PC-9 (cell line): ENCODE results near the gene E2F2. TPM values are rescaled to one million over a fixed set of nuclear protein-coding genes. Genes with fewer than 3 reads are reported as not detected.

ENCODE experiments used
- BruUV-seq: library from RNA; stranded (reverse); fragments of 400-500 nt; replicated peaks from 2 replicates; lab custom pipeline; 2021; lab: Mats Ljungman, UMichigan
- CTCF ChIA-PET: fragments of 300-600 bp; sonication (Branson Sonifier 250); formaldehyde crosslinking; loops from one replicate; lab custom pipeline; 2022; ENCODE audit warnings: antibody characterized with exemption; lab: Charles Lee
- POLR2A ChIA-PET: fragments of 300-600 bp; sonication (Branson Sonifier 250); formaldehyde crosslinking; loops from one replicate; lab custom pipeline; 2022; ENCODE audit warnings: antibody characterized with exemption; ENCODE audit not compliant: unreplicated experiment; lab: Charles Lee
- DNase-seq, 2 experiments: peaks; one replicate each; pipeline versions ENCODE4 v3.0.0 to v3.0.0-alpha.2; 2015 to 2022; ENCODE audit warnings: mixed read lengths in 1 of 2
- H2AFZ ChIP-seq: fragments of 200-600 bp; sonication (generic); 2 replicates; pipeline ENCODE4 v1.8.1; 2017; ENCODE audit warnings: antibody characterized with exemption
- H3F3A ChIP-seq: fragments of 200-600 bp; sonication (generic); 2 replicates; pipeline ENCODE4 v1.8.1; 2017; ENCODE audit warnings: antibody characterized with exemption, mild to moderate bottlenecking, low read depth; ENCODE audit not compliant: insufficient read depth
- H3K27ac ChIP-seq: fragments of 200-600 bp; sonication (generic); 2 replicates; pipeline ENCODE4 v1.6.1; 2016; ENCODE audit warnings: mixed run types
- H3K27me3 ChIP-seq: fragments of 200-600 bp; sonication (generic); 2 replicates; pipeline ENCODE4 v1.6.1; 2016; ENCODE audit warnings: low read depth, mixed run types; ENCODE audit not compliant: insufficient read depth
- H3K36me3 ChIP-seq: fragments of 200-600 bp; sonication (generic); 2 replicates; pipeline ENCODE4 v1.6.1; 2016; ENCODE audit warnings: low read depth, mixed run types
- H3K4me1 ChIP-seq: fragments of 200-600 bp; sonication (generic); replicated peaks from 2 replicates; pipeline ENCODE4 v1.6.1; 2016; ENCODE audit warnings: mixed run types; ENCODE audit not compliant: insufficient read depth
- H3K4me2 ChIP-seq: fragments of 200-600 bp; sonication (generic); 2 replicates; pipeline ENCODE4 v1.6.1; 2017; ENCODE audit warnings: mixed run types
- H3K4me3 ChIP-seq: fragments of 200-600 bp; sonication (generic); 2 replicates; pipeline ENCODE4 v1.6.1; 2016; ENCODE audit warnings: mixed run types
- H3K79me2 ChIP-seq: fragments of 200-600 bp; sonication (generic); 2 replicates; pipeline ENCODE4 v1.6.1; 2017; ENCODE audit warnings: low read depth, mixed run types
- H3K9me2 ChIP-seq: fragments of 200-600 bp; sonication (generic); 2 replicates; pipeline ENCODE4 v1.8.1; 2017; ENCODE audit warnings: mild to moderate bottlenecking; ENCODE audit not compliant: insufficient read depth
- H3K9me3 ChIP-seq: fragments of 200-600 bp; sonication (generic); 2 replicates; pipeline ENCODE4 v1.8.1; 2016; ENCODE audit warnings: low read depth; ENCODE audit not compliant: insufficient read depth
- H4K20me1 ChIP-seq: fragments of 200-600 bp; sonication (generic); 2 replicates; pipeline ENCODE4 v1.8.1; 2017; ENCODE audit not compliant: insufficient read depth
- EZH2 ChIP-seq: fragments of 200-600 bp; sonication (generic); IDR thresholded peaks from 2 replicates; pipeline ENCODE4 v1.8.0; 2017; ENCODE audit warnings: antibody characterized with exemption, low read depth
- intact Hi-C: fragments of 100-400 bp; cut with micrococcal nuclease; formaldehyde crosslinking; loops from one replicate; pipeline ENCODE4 v1.10.0; 2022; ENCODE audit not compliant: unreplicated experiment
- total RNA-seq: library from RNA; stranded (reverse); gene quantifications from 2 replicates; pipeline ENCODE4 v1.2.3, GENCODE V29; 2021
- TF ChIP-seq, protein P1 (sequence below): fragments of 200-600 bp; sonication (generic); conservative IDR thresholded peaks from 2 replicates; pipeline ENCODE4 v1.6.1; 2017; ENCODE audit warnings: mixed run types, antibody characterized with exemption, mild to moderate bottlenecking, moderate library complexity

E2F2 gene
- total RNA-seq, 1 experiment from 2014 or later = 7.6 TPM

DNA sequence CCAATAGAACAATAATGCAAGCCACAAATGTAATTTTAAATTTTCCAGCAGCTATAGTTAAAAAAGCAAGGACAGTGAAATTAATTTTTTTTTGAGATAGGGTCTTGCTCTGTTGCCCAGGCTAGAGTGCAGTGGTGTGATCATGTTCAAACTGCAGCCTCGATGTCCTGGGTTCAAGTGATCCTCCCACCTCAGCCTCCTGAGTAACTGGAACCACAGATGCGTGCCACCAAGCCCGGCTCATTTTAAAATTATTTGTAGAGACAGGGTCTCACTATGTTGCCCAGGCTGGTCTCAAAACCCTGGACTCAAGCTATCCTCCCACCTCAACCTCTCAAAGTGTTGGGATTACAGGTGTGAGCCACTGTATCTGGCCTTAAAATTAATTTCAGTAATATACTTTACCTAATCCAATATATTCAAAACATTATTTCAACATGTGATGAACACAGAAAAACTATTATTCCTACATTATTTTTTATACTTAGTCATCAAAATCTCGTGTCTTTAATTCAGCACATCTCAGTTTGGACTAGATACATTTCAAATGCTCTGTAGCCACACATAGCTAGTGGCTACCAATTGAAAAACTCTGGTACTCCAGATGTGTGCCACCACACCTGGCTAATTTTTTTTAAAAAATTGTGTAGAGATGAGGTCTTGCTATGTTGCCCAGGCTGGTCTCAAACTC, 39.1 kb upstream of the E2F2 start:
- no peak for TF ChIP-seq EZH2
- TF ChIP-seq, protein P1, sequence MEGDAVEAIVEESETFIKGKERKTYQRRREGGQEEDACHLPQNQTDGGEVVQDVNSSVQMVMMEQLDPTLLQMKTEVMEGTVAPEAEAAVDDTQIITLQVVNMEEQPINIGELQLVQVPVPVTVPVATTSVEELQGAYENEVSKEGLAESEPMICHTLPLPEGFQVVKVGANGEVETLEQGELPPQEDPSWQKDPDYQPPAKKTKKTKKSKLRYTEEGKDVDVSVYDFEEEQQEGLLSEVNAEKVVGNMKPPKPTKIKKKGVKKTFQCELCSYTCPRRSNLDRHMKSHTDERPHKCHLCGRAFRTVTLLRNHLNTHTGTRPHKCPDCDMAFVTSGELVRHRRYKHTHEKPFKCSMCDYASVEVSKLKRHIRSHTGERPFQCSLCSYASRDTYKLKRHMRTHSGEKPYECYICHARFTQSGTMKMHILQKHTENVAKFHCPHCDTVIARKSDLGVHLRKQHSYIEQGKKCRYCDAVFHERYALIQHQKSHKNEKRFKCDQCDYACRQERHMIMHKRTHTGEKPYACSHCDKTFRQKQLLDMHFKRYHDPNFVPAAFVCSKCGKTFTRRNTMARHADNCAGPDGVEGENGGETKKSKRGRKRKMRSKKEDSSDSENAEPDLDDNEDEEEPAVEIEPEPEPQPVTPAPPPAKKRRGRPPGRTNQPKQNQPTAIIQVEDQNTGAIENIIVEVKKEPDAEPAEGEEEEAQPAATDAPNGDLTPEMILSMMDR = no peak
- no peak for DNase-seq
- no peaks in the 10 kb centered on the region for H3K9me2 ChIP-seq
- H4K20me1 ChIP-seq = no peaks in the 10 kb centered on the region
- H3K79me2 ChIP-seq = no peaks in the 10 kb centered on the region
- no peak overlapping the region for H3K4me3 ChIP-seq
- H3K9me3 ChIP-seq = no peaks in the 10 kb centered on the region
- H3K27me3 ChIP-seq = no peaks in the 10 kb centered on the region
- H2AFZ ChIP-seq = no peak overlapping the region
- ChIA-PET POLR2A (no interaction called here), CTCF (no interaction called here)
- H3K4me2 ChIP-seq = no peak overlapping the region
- no peak overlapping the region for H3K27ac ChIP-seq
- no peaks in the 10 kb centered on the region for H3K36me3 ChIP-seq
- no TSS peak for BruUV-seq
- H3K4me1 ChIP-seq = peaks cover 19% of the 10 kb centered on the region
- H3F3A ChIP-seq = peaks cover 9% of the 10 kb centered on the region
- intact Hi-C loops = no loop called here

DNA sequence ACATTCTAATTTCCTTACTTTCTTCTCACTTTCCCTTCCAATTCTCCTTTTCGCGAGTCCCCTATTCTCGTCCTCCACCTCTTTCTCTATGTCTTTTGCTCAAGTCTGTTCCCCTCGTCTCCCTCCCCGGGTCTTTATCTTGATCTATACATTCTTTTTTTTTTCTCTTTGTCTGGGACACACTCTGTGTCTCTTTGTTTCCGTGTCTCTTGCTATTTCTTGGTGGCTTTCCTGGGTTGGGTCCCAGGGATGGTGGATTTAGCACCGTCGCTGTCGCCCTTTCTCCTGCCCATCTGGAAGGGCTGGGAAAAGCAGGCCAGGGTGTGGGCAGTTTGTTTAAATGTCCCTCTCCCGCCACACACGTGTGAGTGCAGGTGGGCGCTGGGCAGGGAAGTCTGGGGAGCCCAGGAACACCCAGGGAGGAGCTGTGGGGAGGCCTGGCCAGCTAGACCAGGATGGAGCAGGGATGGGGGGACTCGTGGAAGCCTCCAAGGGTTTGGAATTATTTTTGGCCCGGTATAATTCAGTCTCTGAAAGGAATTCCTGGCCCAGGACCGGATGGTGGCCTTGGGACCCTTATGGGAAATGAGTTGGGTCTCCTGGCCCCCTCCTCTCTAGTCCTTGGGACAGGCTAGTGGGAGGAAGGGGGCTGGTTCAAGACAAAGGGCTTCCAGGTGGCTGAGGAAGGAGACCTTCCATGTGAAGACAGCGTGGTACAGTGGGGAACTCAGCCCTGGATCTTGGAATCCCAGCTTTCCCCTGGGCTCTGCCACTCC, 37.8 kb upstream of the E2F2 start:
- no peak overlapping the region for H3K4me2 ChIP-seq
- no peaks in the 10 kb centered on the region for H4K20me1 ChIP-seq
- no peaks in the 10 kb centered on the region for H3K36me3 ChIP-seq
- no peak overlapping the region for H3K27ac ChIP-seq
- no peak overlapping the region for H2AFZ ChIP-seq
- TF ChIP-seq, protein P1 = no peak
- no peak for TF ChIP-seq EZH2
- H3K27me3 ChIP-seq = no peaks in the 10 kb centered on the region
- intact Hi-C loops = no loop called here
- no peak for DNase-seq
- ChIA-PET CTCF (no interaction called here), POLR2A (no interaction called here)
- peaks cover 4% of the 10 kb centered on the region for H3F3A ChIP-seq
- BruUV-seq = no TSS peak
- H3K4me3 ChIP-seq = no peak overlapping the region
- H3K79me2 ChIP-seq = no peaks in the 10 kb centered on the region
- H3K9me2 ChIP-seq = no peaks in the 10 kb centered on the region
- no peaks in the 10 kb centered on the region for H3K9me3 ChIP-seq
- H3K4me1 ChIP-seq = peaks cover 5% of the 10 kb centered on the region; the same call in 1 of the 2 replicates

DNA sequence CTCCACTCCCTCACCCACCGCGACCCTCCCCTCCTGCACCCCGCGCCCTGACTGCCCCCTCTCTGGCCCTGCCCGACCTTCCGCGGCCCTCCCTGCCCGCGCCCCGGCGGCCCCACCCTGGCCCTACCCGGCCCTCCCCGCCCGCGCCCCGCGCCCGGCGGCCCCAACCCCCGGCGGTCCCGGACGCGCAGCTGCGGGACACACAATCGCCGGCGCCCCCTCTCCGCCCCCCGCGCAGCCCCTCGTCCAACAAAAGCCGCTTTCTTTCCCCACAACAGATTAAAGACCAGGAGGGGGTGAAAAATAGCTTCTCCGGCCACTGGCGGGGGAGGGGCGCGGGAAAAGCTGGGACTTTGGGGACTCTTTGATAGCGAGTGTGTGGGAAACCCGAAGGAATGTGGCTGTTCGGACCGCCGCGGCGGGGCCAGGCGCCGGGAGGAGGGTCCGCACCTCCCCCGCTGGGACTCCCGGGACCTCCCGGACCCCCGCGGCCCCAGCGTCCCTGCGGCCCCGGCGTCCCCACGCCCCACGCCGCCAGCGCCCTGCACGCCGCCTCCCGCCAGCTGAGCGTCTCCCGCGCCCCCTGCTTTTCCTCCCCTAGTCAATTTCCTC, 37.1 kb upstream of the E2F2 start:
- Histone ChIP-seq H3K79me2 (no peaks in the 10 kb centered on the region), H3K36me3 (no peaks in the 10 kb centered on the region), H3K4me3 (no peak overlapping the region), H4K20me1 (no peaks in the 10 kb centered on the region), H3K27me3 (no peaks in the 10 kb centered on the region), H3K9me3 (no peaks in the 10 kb centered on the region), H3K4me2 (no peak overlapping the region), H3K9me2 (no peaks in the 10 kb centered on the region), H3F3A (no peaks in the 10 kb centered on the region), H2AFZ (no peak overlapping the region), H3K4me1 (no peaks in the 10 kb centered on the region), H3K27ac (no peak overlapping the region)
- no TSS peak for BruUV-seq
- no peak for DNase-seq
- POLR2A ChIA-PET = no interaction called here
- CTCF ChIA-PET = no interaction called here
- intact Hi-C loops = no loop called here
- TF ChIP-seq, protein P1 = no peak
- no peak for TF ChIP-seq EZH2
